ENCODE measurements around the gene MNX1.

- no peak for TF ChIP-seq CTCF (IDR thresholded peaks at IDR 0.05; ENCODE audit: borderline replicate concordance, extremely low read depth, low read length, poor library complexity, severe bottlenecking)
- TF ChIP-seq EZH2 (IDR thresholded peaks at IDR 0.05; ENCODE audit: borderline replicate concordance, low read depth, low read length, severe bottlenecking): no peak
Observed at GRCh38 chr7:157028199-157028903, 17.9 kb upstream of the MNX1 start.

Measured in DND-41 (cell line).